Vein endothelial cell (primary cell): Measurements from ENCODE around the gene CDK14. TPM values are rescaled to one million over a fixed set of nuclear protein-coding genes. Genes with fewer than 3 reads are reported as not detected.

Experiments used
- total RNA-seq: library from RNA; depleted of rRNA; stranded (reverse); fragments of >200 nt; gene quantifications from 2 replicates; pipeline ENCODE4 v1.2.3, GENCODE V29; 2012

The CDK14 gene
- total RNA-seq: 8.5 and 13.6 TPM in 2 replicates

DNA sequence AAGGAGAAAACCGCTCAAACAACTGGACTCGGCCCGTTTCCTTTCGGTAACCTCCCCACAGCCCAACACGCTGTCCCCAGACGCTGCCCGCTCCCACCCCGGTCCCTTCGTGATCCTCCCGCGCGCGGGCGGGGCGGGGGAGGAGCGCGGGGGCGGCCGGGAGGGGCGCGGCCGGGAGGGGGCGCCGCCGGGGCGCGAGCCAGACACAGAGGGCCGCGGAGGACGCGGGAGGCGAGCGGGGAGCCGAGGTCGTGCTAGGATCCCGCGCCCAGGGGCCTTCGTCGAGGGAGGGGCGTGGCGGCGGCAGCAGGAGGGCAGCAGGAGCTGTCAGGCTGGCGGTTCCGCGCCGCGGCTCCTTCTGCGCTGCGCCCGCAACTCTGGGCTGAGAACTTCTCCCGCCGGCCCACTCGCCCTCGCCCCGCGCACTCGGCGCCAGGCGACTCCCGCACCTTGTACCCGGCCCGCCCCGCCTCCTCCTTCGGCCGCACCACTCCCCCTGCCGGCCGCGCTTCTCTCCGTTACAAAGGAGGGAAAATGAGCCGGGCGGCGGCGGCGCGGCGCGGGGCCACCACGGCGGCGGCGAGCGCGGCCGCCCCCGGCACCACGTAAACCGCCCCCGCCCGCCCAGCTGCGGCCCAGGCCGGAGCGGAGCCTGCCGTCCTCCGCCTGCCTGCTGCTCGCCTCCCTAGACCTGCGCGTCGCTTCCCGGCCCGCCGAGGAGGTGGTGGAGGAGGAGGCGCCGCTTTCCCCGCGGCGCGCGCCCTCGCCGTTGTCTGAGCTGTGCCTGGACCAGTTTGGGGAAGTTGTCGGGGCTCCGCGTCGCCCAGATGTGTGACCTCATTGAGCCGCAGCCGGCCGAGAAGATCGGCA, at the start of gene CDK14:
CDK14 (plus strand) TSS at position 521 of the 870 bp plus-strand sequence; CDS start at position 828, 307 bp downstream.

Other genes starting within 250 kb of the CDK14 start
- gene GTPBP10, start 249.6 kb upstream of the CDK14 start, total RNA-seq: 10.8 and 16.9 TPM in 2 replicates
- 10.2 and 14.0 TPM in 2 replicates for gene CLDN12, start 192.9 kb upstream of the CDK14 start, total RNA-seq
- not detected in 2 replicates for gene PTTG1IP2, start 126.7 kb upstream of the CDK14 start, total RNA-seq